ENCODE measurements around the gene RAB11A. TPM values are rescaled to one million over a fixed set of nuclear protein-coding genes. Genes with fewer than 3 reads are reported as not detected.

RAB11A gene
- total and polyA plus RNA-seq, 7 donors, result 74.2 to 468 (median 112) TPM

GRCh38 chr15:65939901-65940617 lies 70.8 kb downstream of the RAB11A start:
- no peaks in the 10 kb centered on the region for H3K36me3 ChIP-seq
- no peak overlapping the region for H3K4me3 ChIP-seq
- no peak overlapping the region for H3K27ac ChIP-seq
- no peaks in the 10 kb centered on the region for H3K4me1 ChIP-seq
- no peaks in the 10 kb centered on the region for H3K27me3 ChIP-seq
- no peaks in the 10 kb centered on the region for H3K9me3 ChIP-seq
- TF ChIP-seq CTCF (IDR thresholded peaks at IDR 0.05) (no peak), POLR2AphosphoS5 (IDR thresholded peaks at IDR 0.05) (no peak), POLR2A (IDR thresholded peaks at IDR 0.05) (no peak), EP300 (IDR thresholded peaks at IDR 0.05) (no peak)
- DNase-seq, result no peak
- 55 to 77% methylated on average over 10 of the region's 10 CpGs for WGBS, 2 donors
- intact Hi-C loops (cut with DNase I), result no loop called here

GRCh38 chr15:65940618-65940909 lies 71.3 kb downstream of the RAB11A start:
- TF ChIP-seq CTCF (IDR thresholded peaks at IDR 0.05) (no peak), POLR2A (IDR thresholded peaks at IDR 0.05) (no peak), EP300 (IDR thresholded peaks at IDR 0.05) (no peak), POLR2AphosphoS5 (IDR thresholded peaks at IDR 0.05) (no peak)
- Histone ChIP-seq H3K27ac (no peak overlapping the region), H3K9me3 (no peaks in the 10 kb centered on the region), H3K27me3 (no peaks in the 10 kb centered on the region), H3K4me1 (no peaks in the 10 kb centered on the region), H3K36me3 (no peaks in the 10 kb centered on the region), H3K4me3 (no peak overlapping the region)
- DNase-seq, result no peak
- intact Hi-C loops (cut with DNase I), result no loop called here

Small RNA genes lying within 50 kb of the gene (small RNA-seq; reads per million reads assigned to genes)
- gene RF00026, result 0 reads per million in 3 donors

Other genes starting within 250 kb of the RAB11A start
- 1 to 10 TPM; 3.3 to 4.2 (median 3.9) TPM for gene SLC24A1, start 247.6 kb upstream of the RAB11A start, total RNA-seq
- gene SLC24A1, start 247.6 kb upstream of the RAB11A start, polyA plus RNA-seq, result 1 to 10 TPM; 4.8 to 6.0 (median 5.4) TPM
- 10 to 100 TPM; 29.3 to 46.1 (median 43.9) TPM for gene DENND4A, start 77.2 kb upstream of the RAB11A start, total RNA-seq
- gene DENND4A, start 77.2 kb upstream of the RAB11A start, polyA plus RNA-seq, result 10 to 100 TPM in 1 of 3 donors, 1 to 10 TPM in 2; 2.4 to 10.5 (median 4.9) TPM